KOPT-K1 (cell line): ENCODE data around the gene ST3GAL4.

ENCODE experiments used
- H3K27ac ChIP-seq: fragments of 200-600 bp; sonication (generic); 2 replicates; pipeline ENCODE4 v1.5.1; 2016; ENCODE audit warnings: antibody characterized with exemption, mild to moderate bottlenecking, low read depth, low read length; ENCODE audit not compliant: poor library complexity, severe bottlenecking
- H3K36me3 ChIP-seq: fragments of 200-600 bp; sonication (generic); 2 replicates; pipeline ENCODE4 v1.5.1; 2017; ENCODE audit warnings: antibody characterized with exemption, mild to moderate bottlenecking, low read length, moderate library complexity; ENCODE audit not compliant: insufficient read depth
- H3K9me3 ChIP-seq: fragments of 200-600 bp; sonication (generic); 2 replicates; pipeline ENCODE4 v1.5.1; 2017; ENCODE audit warnings: antibody characterized with exemption, low read length, mild to moderate bottlenecking; ENCODE audit not compliant: insufficient read depth, poor library complexity, severe bottlenecking

The ST3GAL4 gene

DNA sequence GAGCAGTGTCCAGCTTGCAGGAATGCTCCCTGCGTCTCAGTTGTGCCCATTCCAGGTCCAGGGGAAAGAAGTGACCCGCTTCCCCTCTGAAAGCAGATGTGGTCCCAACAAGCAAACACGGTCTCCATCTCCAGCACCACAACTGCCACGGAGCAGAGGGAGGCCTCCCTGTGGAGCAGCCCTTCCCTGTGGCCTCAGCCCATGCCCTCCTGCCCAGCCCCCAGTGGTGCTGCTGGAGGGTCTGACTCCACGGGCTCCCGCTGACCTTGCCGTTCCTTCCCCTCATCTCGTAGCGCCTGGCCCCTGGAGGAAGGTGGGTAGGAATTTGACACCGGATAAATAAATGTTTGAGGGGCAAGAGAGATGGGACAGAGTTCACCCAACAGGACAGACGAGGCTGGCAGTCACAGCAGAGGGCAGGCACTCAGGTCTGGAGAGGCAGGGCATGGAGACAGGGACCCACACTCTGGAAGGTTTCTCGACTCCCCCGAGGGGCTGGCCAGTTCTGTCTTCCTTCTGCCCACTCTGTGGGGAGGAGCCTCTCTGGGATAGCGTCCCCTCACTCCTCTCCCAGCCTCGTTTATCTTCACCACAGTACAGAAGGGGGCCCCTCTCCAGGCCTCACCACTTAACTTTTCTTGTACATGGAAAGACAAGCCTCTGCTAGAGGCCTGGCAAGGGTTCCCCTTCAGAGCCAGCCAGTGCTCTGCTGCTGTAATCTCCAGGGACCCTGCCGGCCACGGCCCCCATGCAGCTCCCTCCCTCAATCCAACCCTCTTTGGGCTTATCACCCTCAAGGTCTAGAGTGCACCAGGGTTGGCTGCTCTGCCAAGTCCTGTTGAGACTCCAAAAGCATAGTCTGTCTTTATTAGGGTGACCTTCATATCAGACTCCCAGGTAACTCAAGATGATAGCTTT is 7.5 kb upstream of the ST3GAL4 start:
- Histone ChIP-seq H3K36me3 (peaks cover 84% of the 10 kb centered on the region), H3K27ac (no peak overlapping the region), H3K9me3 (no peaks in the 10 kb centered on the region)

DNA sequence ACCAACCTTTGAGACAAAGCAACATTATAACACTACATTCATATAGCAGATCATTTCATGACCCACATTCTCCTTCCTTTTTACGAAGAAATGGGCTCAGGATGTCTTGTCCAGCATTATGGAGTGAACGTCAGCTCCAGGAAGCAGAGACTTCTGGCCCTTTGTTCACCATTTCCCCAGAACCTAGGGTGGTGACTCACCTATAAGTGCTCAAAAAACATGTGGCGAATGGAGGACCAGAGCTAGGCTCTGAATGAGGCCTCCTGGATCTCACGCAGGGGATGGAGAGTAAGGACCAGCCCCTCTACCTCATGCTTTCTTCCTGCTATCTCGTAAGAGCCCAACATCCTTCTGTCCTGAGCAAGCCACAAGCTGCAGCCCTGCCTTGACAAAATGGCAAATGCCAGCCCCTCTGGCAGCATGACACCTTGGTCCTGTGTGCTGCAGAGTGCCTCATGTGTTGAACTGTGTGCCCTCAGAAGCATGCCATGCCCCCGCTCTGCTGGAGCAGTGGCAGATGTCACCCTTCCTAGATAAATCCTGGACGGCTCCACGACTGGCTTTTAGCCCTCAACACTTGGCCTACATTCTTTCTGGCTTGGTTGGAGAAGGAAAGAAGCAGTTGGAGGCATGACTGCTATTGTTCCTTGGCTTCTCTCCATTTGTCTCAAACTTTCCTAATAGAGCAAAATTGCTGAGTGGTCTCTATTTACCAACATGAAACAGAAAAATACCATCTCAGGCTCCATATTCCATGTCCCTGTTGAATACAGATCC is 6.5 kb upstream of the ST3GAL4 start:
- Histone ChIP-seq H3K27ac (peak overlapping the region; percentile 19), H3K9me3 (no peaks in the 10 kb centered on the region), H3K36me3 (peaks cover 74% of the 10 kb centered on the region)

DNA sequence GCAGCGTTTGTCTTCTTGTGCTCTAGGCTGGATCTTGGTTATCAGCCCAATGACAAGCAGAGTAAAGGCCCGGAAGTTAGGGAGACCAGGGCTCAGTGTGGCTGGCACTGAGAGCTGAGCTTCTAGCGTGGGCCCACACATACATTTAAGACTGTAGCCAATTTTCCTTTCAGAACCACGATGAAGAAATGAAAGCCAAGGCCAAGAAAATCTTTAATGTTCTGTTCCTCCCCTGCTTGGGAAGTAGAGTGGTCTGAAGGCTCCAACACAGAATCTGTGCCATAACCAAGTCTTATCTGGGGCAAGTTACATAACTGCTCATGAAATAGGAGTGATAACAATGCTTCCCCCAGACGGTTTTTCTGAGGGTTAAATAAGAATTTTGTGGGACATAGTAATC is 4.7 kb upstream of the ST3GAL4 start:
- H3K36me3 ChIP-seq, result peaks cover 55% of the 10 kb centered on the region
- peak overlapping the region; percentile 71 for H3K27ac ChIP-seq
- no peaks in the 10 kb centered on the region for H3K9me3 ChIP-seq

DNA sequence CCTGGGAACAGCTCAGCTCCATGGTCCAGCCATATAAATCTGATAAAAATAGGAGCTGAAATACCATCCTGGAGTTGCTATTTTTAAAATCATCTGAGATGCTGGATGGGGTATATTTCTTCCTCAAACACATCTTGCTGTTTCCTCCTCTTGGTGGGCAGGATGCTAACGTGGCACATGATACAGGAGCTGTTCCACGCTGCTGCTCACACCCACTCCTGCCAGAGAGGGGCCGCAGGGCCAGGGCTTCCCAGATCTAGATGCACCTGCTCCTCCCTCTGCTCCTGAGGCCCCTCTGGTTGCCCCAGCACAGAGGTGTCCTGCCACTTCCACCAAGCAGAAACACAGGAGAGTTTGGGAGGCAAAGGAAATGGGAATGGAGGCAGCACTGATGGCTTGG is 3.3 kb upstream of the ST3GAL4 start:
- Histone ChIP-seq H3K36me3 (peaks cover 44% of the 10 kb centered on the region), H3K9me3 (no peaks in the 10 kb centered on the region), H3K27ac (peak overlapping the region; percentile 71)

DNA sequence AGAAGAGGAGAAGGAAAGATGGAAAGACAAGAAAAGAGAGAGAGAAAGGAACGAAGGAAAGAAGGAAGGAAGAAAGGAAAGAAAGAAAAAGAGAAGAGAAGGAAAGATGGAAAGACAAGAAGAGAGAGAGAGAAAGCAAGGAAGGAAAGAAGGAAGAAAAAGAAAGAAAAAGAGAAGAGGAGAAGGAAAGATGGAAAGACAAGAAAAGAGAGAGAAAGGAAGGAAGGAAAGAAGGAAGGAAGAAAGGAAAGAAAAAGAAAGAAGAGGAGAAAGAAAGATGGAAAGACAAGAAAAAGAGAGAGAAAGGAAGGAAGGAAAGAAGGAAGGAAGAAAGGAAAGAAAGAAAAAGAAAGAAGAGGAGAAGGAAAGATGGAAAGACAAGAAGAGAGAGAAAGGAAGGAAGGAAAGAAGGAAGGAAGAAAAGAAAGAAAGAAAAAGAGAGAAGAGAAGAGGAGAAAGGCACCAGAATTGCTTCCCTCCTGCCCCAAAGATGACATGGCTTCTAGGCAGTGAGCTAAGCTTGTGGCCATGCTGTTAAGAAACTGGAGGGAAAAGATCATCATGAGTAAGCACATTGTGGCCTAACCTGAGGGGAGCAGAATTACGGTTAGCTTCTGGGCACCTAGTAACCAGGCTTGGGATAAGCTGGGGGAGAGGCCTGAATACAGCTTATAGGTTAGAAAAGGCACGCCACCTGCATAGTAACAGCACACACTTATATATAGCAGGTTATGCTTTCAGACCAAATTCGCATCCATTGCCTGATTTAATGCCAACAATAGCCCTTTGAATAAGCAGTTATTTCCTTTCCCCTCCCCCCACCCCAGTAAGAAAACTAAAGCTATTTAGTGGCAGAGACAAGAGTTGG is 2.3 kb upstream of the ST3GAL4 start:
- Histone ChIP-seq H3K27ac (peak overlapping the region; percentile 71), H3K36me3 (peaks cover 34% of the 10 kb centered on the region), H3K9me3 (no peaks in the 10 kb centered on the region)

DNA sequence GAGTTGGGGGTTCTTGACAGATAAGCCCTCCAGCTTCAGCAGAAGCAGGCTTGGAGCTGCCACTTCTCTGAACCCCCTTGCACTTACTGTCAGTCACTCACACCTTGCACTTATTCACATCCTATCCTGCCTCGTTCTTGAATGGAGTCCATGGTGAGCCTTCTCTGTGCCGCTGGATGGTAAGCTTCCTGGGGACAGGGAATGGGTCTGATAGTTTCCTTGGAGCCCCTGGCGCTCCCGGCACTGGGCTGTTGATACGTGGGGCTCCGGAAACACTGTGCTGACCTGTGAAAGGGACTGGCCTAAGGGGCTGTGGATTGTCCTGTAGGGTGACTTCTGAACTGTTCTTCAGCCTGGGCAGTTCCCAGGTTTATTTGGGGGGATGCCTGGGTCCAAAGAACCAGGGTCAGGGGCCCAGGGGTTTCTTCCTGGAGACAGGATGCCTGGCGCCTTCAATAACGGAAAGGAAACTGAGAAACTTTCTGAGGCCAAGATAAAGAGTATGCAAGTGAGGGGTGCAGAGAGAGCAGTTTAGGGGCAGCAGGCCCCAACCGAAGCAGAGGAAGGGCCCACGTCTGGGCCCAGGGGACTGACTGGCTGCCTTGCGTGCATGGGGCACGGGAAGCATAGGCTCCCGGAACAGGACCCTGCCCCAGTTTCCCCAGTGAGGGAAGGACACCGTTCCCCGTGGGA is 709 bp upstream of the ST3GAL4 start:
- H3K36me3 ChIP-seq, result peaks cover 22% of the 10 kb centered on the region; the same call in 1 of the 2 replicates
- H3K27ac ChIP-seq, result peak overlapping the region; percentile 97
- no peaks in the 10 kb centered on the region for H3K9me3 ChIP-seq

DNA sequence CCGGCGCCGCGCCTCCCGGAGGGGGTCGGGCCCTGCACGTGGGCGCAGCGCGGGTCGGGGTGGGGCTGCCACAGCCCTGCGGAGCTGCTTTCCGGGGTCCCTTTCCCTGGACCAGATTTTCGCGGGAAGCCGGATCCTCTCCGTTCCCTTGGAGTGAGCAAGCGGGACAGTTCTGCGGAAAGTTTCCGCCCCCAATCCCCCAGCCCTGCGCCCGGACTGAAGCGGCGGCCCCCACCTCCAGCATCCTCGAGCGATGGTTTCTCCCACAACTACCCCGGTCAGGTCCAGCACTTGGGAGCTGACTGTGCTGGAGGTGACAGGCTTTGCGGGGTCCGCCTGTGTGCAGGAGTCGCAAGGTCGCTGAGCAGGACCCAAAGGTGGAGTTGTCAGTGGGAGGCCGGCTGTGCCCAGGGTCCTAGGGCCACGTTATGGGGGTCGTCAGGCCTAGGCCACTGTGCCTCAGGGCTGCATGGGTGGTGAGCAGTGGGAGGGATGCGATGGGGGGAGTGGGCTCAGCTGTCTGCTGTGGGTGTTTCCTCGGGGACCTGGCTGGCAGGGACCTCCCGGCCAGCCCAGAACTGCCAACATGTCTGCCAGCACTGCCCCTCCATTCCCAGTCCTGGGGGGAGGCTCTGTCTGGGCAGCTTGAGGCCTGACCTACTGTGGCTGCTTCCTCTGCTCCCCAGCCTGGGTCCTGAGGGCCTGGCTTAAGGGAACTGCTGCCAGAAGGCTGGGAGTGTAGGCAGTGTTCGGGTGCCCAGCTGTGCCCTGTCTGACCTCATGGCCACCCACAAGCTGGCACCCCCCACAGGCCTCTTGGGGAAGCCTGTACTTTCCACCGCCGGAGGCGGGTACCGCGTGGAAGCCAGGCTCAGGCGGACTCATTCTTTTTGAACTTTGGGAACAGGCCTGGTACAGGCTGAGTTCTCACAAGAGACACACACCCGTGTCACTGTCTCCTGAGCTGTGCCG is 726 bp downstream of the ST3GAL4 start:
- H3K9me3 ChIP-seq, result no peaks in the 10 kb centered on the region
- peaks cover 11% of the 10 kb centered on the region; the same call in 1 of the 2 replicates for H3K36me3 ChIP-seq
- H3K27ac ChIP-seq, result peak overlapping the region; percentile 97

DNA sequence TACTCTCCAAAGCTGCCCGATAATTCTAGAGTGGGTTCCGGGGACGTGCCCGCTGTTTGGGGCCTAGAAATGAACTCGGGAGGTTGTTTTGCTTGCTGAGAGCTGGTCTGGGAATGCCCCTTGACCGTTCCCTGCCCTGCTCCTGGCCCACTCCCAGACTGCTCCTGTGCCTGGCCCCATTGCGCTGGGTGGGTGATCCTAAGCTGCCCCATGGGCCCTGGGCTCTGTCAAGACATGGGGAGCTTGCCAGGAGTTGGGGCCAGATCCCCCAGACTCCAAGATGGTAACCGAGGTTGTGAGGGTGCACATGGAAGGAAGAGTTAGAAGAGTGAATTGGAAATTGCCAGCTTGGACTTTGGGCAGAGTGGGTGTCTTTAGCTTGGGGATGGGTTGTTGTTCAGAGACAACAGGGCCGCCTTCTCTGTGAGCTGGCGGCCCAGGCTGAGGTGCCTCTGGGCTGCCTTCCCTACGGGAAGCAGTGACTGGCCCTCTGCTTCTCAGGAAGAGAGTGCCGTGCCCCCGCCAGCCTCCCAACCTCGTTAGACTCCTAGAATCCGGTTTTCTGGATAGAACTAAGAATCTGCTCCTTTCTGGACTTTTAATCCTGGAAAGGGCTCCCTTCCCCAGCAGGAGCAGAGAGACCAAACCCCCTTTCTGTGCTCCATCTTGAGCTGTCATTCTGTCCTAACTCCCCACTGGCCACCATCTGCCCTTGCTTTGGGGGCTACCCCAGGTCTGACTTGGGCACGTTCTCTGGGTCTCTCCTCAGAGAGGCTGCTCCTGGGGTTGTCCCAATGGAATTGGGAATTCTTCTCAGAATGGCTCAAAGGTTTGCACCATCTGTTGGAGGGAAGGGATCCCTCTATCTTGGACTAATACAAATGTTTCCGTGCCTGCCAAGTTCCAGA is 1.8 kb downstream of the ST3GAL4 start:
- Histone ChIP-seq H3K27ac (no peak overlapping the region), H3K36me3 (0 out of 2 replicates have a peak, but pooled peaks cover under 1% of the 10 kb centered on the region), H3K9me3 (no peaks in the 10 kb centered on the region)

DNA sequence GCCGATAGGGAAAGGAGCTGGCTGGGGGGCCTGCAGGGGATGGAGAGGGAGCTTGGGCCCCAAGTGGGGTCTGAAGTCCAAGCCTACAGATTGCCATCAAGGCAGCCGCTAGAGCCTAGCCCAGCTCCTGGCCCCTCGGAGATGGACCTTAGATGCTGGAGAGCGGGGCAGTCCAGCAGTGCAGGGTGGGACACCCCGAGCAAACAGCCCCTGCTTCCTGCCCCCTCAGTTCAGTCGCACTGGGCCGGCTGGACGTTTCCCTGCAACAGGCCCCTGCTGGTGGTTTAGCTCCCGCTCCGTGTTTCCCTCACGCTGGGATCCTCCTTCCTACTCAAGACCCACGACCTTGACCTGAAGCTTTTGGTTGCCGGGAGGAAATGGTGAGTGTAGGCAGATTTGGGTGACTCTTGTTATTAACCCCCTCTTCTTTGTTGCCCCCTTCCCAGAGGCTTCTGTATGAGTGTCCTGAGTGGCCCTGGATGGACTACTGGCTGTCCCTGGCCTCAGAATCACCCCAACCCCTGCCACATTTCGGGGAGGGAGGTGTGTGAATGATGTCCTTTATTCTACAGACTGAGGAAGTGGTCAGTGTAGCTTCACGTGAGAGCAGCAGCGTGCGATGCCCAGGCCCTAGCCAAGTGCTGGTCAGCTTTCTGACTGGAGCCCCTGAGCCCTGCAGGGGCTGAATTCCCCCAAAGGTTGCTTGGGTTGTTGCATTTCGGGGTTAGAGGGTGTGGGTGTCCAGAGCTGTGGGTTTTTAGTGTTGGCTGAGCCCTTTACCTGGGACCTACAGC is 2.7 kb downstream of the ST3GAL4 start:
- Histone ChIP-seq H3K36me3 (no peaks in the 10 kb centered on the region), H3K27ac (no peak overlapping the region), H3K9me3 (no peaks in the 10 kb centered on the region)

DNA sequence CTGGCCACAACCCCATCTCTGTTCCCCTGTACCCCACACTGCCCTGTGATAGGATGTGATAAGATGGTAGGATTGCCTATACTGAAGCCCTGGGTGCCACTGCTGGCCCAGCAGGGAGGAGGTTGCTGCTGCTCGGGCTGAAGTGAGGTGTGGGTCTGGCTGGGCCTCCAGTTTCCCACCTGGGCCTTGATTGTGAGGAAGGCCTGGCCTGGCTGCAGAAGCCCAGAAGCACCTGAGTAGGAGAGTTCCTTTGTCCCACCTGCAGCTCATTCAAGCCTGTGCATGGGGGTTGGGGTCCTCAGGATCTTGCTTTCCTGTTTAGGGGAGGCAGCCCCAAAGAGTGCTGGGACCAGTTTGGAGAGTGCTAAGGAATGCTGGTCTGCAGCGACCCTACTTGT is 3.3 kb downstream of the ST3GAL4 start:
- Histone ChIP-seq H3K27ac (no peak overlapping the region), H3K36me3 (no peaks in the 10 kb centered on the region), H3K9me3 (no peaks in the 10 kb centered on the region)

DNA sequence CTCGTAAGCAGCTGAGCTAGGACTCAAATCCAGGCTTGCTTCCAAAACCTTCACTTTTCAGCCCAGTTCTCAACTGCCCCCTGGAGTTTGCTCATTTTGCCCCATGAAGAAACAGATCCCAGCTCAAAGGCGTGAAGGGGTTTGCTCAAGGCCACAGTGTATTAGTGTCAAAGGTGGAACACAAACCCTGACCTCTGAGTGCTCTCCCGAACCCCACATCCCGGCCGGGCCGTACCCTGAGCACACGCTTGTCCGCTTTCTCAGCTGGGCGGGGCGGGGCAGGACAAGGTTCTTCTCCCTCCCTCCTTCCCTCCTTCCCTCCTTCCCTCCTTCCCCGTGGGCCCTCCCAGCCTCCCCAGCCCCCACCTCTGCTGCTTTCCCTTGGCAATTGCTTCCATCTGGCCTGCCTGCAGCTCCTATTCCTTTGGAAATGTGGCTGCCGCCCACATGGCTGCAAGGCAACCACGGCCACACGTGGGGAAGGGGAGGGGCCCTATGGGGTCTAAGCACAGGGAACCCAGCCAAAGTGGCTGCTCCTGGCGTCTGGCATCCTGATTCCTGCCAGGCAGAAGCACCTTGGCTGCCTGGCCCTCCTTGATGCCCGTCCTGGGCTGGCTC is 4.1 kb downstream of the ST3GAL4 start:
- Histone ChIP-seq H3K36me3 (no peaks in the 10 kb centered on the region), H3K9me3 (no peaks in the 10 kb centered on the region), H3K27ac (no peak overlapping the region)

DNA sequence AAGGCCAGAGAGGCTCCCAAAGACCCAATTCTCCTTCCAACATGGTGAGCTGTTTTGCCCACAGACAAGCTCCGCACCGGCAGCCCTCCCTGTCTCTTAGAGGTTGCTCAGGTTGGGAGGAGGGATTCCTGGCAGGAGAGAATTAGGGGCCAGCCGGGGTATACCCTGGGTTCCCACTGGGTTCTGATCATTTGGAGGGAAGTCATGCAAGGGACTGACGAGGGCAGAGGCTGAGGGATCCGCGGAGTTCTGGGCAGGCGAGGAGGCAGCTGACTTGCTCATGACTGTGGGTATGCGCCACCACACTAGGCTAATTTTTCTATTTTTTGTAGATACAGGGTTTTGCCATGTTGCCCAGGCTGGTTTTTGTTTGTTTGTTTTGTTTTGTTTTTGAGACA is 4.6 kb downstream of the ST3GAL4 start:
- no peak overlapping the region for H3K27ac ChIP-seq
- H3K36me3 ChIP-seq, result no peaks in the 10 kb centered on the region
- H3K9me3 ChIP-seq, result no peaks in the 10 kb centered on the region
